Coronary artery (tissue), 2 donors: ENCODE data around the gene MFAP2.
A peak's percentile ranks its signal among the peaks of the same experiment; 100 is the strongest.
"Not testable (repeated sequence)": the region's sequence is repeated elsewhere in the genome, so short reads cannot be mapped to it uniquely, and the experiment has no call there.

Experiments used
- DNase-seq: peaks from one replicate; pipeline ENCODE4 v3.0.0-alpha.2; 2017; ENCODE audit warnings: low spot score
- H3K27ac ChIP-seq, 2 donors: fragments of 200-600 bp; sonication (generic); one replicate each; pipeline ENCODE4 v1.5.1; 2016 to 2019
- H3K4me3 ChIP-seq: fragments of 200-600 bp; sonication (generic); 2 replicates; pipeline ENCODE4 v1.5.1; 2016; ENCODE audit warnings: mild to moderate bottlenecking, moderate library complexity
- TF ChIP-seq, protein P1 (sequence below): fragments of 200-600 bp; sonication (generic); IDR thresholded peaks from one replicate; pipeline ENCODE4 v1.5.1; 2019; ENCODE audit warnings: antibody characterized with exemption

MFAP2 gene

DNA sequence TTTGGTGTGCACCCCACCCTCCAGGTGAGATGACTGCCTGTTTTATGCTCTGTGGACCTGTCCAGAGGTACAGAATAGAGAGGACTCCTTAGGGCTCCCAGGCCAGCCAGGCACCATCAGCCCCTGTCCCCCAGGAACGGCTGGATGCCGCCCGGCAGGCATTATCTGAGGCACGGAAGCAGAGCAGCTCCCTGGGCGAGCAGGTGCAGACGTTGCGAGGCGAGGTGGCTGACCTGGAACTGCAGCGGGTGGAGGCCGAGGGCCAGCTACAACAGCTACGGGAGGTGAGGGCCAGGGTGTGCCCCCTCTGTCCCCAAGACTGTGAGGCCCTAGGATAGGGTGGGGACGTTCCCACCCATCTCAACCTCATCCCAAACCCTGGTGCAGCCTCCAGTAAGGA is 10.8 kb downstream of the MFAP2 start:
- Histone ChIP-seq H3K27ac (peak overlapping the region in 1 of 2 donors; percentile 16), H3K4me3 (no peak overlapping the region)
- DNase-seq = no peak
- TF ChIP-seq, protein P1, sequence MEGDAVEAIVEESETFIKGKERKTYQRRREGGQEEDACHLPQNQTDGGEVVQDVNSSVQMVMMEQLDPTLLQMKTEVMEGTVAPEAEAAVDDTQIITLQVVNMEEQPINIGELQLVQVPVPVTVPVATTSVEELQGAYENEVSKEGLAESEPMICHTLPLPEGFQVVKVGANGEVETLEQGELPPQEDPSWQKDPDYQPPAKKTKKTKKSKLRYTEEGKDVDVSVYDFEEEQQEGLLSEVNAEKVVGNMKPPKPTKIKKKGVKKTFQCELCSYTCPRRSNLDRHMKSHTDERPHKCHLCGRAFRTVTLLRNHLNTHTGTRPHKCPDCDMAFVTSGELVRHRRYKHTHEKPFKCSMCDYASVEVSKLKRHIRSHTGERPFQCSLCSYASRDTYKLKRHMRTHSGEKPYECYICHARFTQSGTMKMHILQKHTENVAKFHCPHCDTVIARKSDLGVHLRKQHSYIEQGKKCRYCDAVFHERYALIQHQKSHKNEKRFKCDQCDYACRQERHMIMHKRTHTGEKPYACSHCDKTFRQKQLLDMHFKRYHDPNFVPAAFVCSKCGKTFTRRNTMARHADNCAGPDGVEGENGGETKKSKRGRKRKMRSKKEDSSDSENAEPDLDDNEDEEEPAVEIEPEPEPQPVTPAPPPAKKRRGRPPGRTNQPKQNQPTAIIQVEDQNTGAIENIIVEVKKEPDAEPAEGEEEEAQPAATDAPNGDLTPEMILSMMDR = no peak

DNA sequence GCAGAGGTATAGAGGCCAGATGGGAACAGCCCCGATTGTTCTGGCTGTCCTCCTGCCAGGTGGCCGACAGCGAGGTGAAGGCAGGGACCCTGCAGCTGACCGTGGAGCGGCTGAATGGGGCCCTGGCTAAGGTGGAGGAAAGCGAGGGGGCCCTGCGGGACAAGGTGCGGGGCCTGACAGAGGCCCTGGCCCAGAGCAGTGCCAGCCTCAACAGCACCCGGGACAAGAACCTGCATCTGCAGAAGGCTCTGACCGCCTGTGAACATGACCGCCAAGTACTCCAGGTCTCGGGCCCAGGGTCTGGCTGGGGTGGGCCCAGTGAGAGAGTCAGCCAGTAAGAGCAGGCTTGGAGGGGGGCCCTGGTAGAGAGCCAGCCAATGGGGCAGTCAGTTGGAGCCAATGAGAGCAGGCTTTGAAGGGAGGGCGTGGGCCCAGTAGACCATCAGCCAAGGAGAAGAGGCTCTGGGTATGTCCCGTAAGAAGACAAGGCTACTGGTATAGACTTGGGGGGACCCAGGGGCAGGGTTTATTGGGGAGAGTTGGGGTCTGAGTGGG is 11.3 kb downstream of the MFAP2 start:
- Histone ChIP-seq H3K4me3 (no peak overlapping the region), H3K27ac (peak overlapping the region in 1 of 2 donors; percentile 16)
- TF ChIP-seq, protein P1 = no peak
- no peak for DNase-seq

DNA sequence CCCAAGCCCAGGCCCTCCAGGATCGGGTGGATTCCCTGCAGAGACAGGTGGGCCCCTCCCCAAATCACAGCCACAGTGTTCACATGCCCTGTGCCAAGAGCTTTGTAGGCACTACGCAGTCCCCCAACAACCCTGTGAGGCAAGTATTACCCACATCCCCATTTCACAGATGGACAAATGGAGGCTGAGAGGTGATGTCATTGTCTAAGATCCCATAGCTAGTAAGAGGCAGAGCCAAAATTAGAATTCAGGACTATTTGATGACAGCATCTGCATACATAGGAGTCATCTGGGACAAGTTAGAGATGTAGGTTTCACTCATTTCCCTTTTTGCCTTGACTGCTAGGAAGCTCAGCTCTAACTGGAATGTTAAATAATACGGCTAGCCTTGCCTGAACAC is 12.0 kb downstream of the MFAP2 start:
- TF ChIP-seq, protein P1 = no peak
- no peak for DNase-seq

DNA sequence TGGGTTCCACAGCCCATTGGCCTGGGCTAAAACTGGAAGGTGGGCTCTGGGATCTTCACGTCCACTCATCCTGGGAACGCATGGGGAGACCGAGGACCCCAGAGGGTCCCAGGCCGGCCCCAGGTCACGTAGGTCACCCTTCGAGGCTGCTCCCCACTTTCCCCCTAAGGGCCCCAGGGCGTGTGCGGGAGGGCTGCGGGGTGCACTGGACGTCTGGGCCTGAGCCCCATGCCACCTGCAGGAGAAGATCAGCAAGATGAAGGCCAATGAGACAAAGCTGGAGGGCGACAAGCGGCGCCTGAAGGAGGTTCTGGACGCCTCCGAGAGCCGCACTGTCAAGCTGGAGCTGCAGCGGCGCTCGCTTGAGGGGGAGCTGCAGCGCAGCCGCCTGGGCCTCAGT is 12.5 kb downstream of the MFAP2 start:
- DNase-seq = no peak
- TF ChIP-seq, protein P1 = no peak
- H3K4me3 ChIP-seq = no peak overlapping the region
- H3K27ac ChIP-seq = peak overlapping the region; percentile 71 to 82

More for the DNA sequence above, 12.0 kb downstream of the MFAP2 start:
- H3K27ac ChIP-seq = peak overlapping the region in 1 of 2 donors; percentile 16
- H3K4me3 ChIP-seq = no peak overlapping the region

DNA sequence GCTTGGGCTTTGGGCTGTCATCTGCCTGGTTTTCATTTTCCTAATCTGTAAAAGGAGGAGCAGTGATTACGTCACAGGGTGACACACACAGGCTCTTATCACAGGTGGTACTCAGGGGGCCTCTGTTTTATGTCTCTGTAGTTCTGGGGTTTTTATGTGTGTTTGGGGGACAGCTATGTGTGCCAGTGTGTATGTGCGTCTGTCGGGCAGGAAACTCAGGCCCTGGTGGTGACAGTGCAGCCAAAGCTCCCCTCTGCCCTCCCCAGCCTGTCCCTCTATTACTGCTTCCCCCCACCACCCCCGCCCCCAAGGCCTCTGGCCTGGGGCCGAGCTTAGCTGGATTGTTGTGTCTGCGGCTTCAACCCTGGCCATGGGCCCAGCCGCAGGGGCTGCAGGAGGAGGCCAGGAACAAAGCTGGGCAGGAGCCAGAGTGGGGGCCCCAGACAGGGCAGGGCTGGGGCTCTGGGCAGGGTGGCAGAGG is 13.3 kb downstream of the MFAP2 start:
- TF ChIP-seq, protein P1 = no peak
- DNase-seq = peak; percentile 81
- peak overlapping the region; percentile 71 to 82 for H3K27ac ChIP-seq
- no peak overlapping the region for H3K4me3 ChIP-seq

DNA sequence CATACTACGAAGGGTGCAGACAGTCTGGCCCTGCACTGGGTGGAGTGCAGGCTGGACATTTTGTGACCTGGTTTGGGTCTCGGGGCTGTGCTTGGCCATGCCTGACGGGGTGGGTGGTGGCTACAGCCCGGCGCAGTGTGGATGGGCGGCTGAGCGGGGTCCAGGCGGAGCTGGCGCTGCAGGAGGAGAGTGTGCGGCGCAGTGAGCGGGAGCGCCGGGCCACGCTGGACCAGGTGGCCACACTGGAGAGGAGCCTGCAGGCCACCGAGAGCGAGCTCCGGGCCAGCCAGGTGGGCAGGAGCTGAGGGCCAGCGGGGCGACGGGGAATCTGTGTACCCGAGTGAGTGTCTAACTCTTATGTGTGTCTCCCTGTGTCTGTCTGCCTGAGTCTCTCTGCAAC is 14.1 kb downstream of the MFAP2 start:
- TF ChIP-seq, protein P1 = no peak
- DNase-seq = no peak
- H3K27ac ChIP-seq = peak overlapping the region; percentile 42 to 71

DNA sequence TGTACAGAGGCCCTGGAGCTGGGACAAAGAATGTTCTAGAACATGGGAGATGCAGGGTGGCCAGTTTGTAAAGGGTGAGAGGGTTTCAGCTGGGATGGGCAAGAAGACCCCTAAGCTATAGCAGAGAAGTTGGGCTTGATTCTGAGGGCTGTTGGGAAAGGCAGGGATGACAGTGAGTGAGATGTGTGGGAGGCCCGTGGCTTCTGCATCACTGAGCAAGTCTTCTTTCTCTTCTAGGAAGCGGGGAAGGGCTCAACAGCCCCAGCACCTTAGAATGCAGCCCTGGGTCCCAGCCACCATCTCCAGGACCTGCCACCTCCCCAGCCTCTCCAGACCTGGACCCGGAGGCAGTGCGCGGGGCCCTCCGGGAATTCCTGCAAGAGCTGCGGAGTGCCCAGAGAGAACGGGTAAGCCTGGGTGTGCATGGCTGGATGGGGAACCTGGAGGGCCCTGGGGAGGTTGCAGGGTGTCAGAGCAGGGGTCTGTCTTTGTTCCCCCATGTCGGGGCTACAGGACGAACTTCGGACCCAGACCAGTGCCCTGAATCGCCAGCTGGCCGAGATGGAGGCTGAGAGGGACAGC is 14.8 kb downstream of the MFAP2 start:
- DNase-seq = no peak
- TF ChIP-seq, protein P1 = no peak
- Histone ChIP-seq H3K27ac (peak overlapping the region in 1 of 2 donors; percentile 42), H3K4me3 (no peak overlapping the region)

More for the DNA sequence above, 14.1 kb downstream of the MFAP2 start:
- H3K4me3 ChIP-seq = no peak overlapping the region

DNA sequence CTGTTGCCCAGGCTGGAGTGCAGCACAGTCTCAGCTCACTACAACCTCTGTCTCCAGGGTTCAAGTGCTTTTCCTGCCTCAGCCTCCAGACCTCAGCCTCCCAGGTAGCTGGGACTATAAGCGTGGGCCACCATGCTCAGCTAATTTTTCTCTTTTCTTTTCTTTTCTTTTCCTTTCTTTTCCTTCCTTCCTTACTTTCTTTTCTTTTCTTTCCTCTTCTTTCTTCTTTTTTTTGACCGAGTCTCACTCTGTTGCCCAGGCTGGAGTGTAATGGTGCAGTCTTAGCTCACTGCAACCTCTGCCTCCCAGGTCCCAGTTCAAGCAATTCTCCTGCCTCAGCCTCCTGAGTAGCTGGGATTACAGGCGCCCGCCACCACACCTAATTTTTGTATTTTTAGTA is 16.3 kb downstream of the MFAP2 start:
- H3K4me3 ChIP-seq, H3K27ac ChIP-seq, DNase-seq: not testable (repeated sequence)
